Measurements from ENCODE around the gene KIAA0930.

The KIAA0930 gene

GRCh38 chr22:45217806-45218205 lies 22.9 kb downstream of the KIAA0930 start:
- Histone ChIP-seq H3K4me1 (ENCODE audit: control insufficient read depth in 5 of 5, insufficient read depth in 5 of 5, low read length in 5 of 5) (peaks cover 0 to 35% (median 21%) of the 10 kb centered on the region in 5 donors), H3K36me3 (ENCODE audit: control insufficient read depth in 5 of 5, insufficient read depth in 5 of 5, low read length in 5 of 5) (no peaks in the 10 kb centered on the region), H3K9me3 (ENCODE audit: control insufficient read depth in 5 of 5, low read length in 5 of 5) (no peaks in the 10 kb centered on the region), H3K9ac (ENCODE audit: low read length in 5 of 5) (no peak overlapping the region), H3K4me3 (ENCODE audit: low read depth in 1 of 5, low read length in 5 of 5) (no peak overlapping the region), H3K27me3 (ENCODE audit: control insufficient read depth in 5 of 5, insufficient read depth in 4 of 5, low read length in 5 of 5) (peaks cover 0 to 8% (median 0%) of the 10 kb centered on the region in 5 donors), H3K27ac (ENCODE audit: low read depth, low read length) (no peak overlapping the region)

GRCh38 chr22:45217345-45217744 lies 23.3 kb downstream of the KIAA0930 start:
- H3K4me3 ChIP-seq (ENCODE audit: low read depth in 1 of 5, low read length in 5 of 5) = no peak overlapping the region
- H3K27ac ChIP-seq (ENCODE audit: low read depth, low read length) = no peak overlapping the region
- H3K9me3 ChIP-seq (ENCODE audit: control insufficient read depth in 5 of 5, low read length in 5 of 5) = no peaks in the 10 kb centered on the region
- no peak overlapping the region for H3K9ac ChIP-seq (ENCODE audit: low read length in 5 of 5)
- H3K36me3 ChIP-seq (ENCODE audit: control insufficient read depth in 5 of 5, insufficient read depth in 5 of 5, low read length in 5 of 5) = no peaks in the 10 kb centered on the region
- peaks cover 0 to 9% (median 0%) of the 10 kb centered on the region in 5 donors for H3K27me3 ChIP-seq (ENCODE audit: control insufficient read depth in 5 of 5, insufficient read depth in 4 of 5, low read length in 5 of 5)
- H3K4me1 ChIP-seq (ENCODE audit: control insufficient read depth in 5 of 5, insufficient read depth in 5 of 5, low read length in 5 of 5) = peaks cover 0 to 36% (median 26%) of the 10 kb centered on the region in 5 donors

DNA sequence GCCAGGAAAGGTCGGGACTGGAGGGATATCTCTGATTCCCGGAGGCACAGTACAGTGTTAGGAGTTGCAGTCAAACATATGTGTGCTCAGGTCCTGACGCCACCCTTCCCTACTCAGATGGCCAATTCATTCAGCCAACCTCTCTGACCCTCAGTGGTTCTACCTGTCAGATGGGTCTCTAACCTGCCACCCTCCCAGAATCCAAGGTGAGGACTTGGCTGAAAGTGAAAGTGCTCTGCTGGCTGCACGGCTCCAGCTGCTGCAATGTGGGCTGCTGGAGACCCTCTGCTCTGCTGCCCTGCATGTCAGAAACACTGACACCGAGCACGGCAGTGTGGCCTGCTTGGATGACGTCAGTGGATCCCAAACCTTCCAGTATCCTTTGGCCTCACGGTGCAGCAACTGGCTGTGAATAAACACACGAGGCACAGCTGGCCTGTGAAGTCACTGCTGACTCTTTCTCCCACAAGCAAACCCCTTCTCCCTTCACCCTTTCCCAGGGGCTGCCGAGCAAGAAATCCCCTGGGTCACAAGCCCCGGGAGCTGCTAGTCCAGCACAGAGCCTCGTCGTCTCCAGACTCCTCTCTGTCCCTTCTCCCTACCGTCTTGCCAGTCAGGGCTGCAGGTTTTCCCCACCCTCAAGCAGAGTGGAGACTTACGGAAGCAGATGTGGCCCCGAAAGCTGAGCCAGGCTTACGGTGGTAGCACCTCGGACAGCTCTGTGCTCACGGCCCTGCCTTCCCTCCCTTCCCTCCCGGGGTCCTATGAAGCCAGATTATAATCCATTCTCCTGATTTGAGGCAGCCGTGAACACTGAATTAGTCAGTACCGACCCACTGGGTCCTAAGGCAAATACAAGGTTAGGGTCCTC lies 24.3 kb downstream of the KIAA0930 start:
- no peak overlapping the region for H3K27ac ChIP-seq (ENCODE audit: low read depth, low read length)
- H3K4me3 ChIP-seq (ENCODE audit: low read depth in 1 of 5, low read length in 5 of 5) = no peak overlapping the region
- no peaks in the 10 kb centered on the region for H3K9me3 ChIP-seq (ENCODE audit: control insufficient read depth in 5 of 5, low read length in 5 of 5)
- peaks cover 0 to 41% (median 36%) of the 10 kb centered on the region in 5 donors for H3K4me1 ChIP-seq (ENCODE audit: control insufficient read depth in 5 of 5, insufficient read depth in 5 of 5, low read length in 5 of 5)
- H3K27me3 ChIP-seq (ENCODE audit: control insufficient read depth in 5 of 5, insufficient read depth in 4 of 5, low read length in 5 of 5) = peaks cover 0 to 18% (median 0%) of the 10 kb centered on the region in 5 donors
- H3K36me3 ChIP-seq (ENCODE audit: control insufficient read depth in 5 of 5, insufficient read depth in 5 of 5, low read length in 5 of 5) = no peaks in the 10 kb centered on the region
- no peak overlapping the region for H3K9ac ChIP-seq (ENCODE audit: low read length in 5 of 5)

DNA sequence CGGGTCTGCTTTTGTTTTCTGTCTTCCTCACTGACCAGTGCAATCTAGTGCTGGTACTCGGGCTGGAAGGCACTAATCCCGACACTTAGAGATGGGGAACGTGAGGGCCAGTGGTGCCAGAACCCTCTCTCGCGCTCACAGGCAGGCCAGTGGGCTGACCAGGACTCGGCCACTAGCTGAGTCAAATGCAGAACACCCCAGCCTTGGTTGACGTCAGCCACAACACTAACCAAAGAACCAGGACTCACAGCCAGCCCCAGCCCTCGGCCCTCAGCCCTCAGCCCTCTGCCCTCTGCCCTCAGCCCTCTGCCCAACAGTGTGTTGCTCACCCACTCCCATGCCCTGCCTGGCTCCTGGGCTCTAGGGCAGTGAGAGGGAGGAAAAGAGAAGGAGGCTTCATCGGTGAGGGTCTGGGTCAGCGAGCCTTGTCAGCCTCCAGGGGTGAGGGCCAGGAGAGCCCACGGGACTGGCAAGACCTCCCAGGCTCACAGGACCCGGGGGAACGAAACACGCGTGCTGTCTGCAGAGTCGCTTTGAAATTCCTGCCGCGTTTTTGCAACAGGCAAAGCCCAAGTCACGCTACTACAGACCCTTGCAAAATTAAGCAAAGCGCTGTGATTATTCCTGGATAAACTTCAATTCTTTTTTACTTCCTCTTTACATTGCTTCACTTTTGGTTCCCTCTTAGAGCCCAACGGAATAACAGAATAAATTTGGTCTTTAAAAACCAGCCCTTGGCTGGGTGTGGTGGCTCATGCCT lies 27.5 kb downstream of the KIAA0930 start:
- Histone ChIP-seq H3K9me3 (ENCODE audit: control insufficient read depth in 5 of 5, low read length in 5 of 5) (no peaks in the 10 kb centered on the region), H3K9ac (ENCODE audit: low read length in 5 of 5) (peak overlapping the region in 3 of 5 donors; percentile 24 to 64 (median 43)), H3K36me3 (ENCODE audit: control insufficient read depth in 5 of 5, insufficient read depth in 5 of 5, low read length in 5 of 5) (peaks cover 0 to 18% (median 5%) of the 10 kb centered on the region in 5 donors), H3K27me3 (ENCODE audit: control insufficient read depth in 5 of 5, insufficient read depth in 4 of 5, low read length in 5 of 5) (peaks cover 0 to 24% (median 0%) of the 10 kb centered on the region in 5 donors), H3K4me1 (ENCODE audit: control insufficient read depth in 5 of 5, insufficient read depth in 5 of 5, low read length in 5 of 5) (peaks cover 2 to 55% (median 46%) of the 10 kb centered on the region in 5 donors), H3K4me3 (ENCODE audit: low read depth in 1 of 5, low read length in 5 of 5) (peak overlapping the region; percentile 54 to 63 (median 57)), H3K27ac (ENCODE audit: low read depth, low read length) (peak overlapping the region; percentile 65)

GRCh38 chr22:45212306-45212709 lies 28.4 kb downstream of the KIAA0930 start:
- Histone ChIP-seq H3K36me3 (ENCODE audit: control insufficient read depth in 5 of 5, insufficient read depth in 5 of 5, low read length in 5 of 5) (peaks cover 0 to 21% (median 5%) of the 10 kb centered on the region in 5 donors), H3K4me1 (ENCODE audit: control insufficient read depth in 5 of 5, insufficient read depth in 5 of 5, low read length in 5 of 5) (peaks cover 3 to 55% (median 46%) of the 10 kb centered on the region in 5 donors), H3K4me3 (ENCODE audit: low read depth in 1 of 5, low read length in 5 of 5) (peak overlapping the region; percentile 54 to 63 (median 57)), H3K9ac (ENCODE audit: low read length in 5 of 5) (peak overlapping the region in 4 of 5 donors; percentile 13 to 64 (median 38)), H3K27me3 (ENCODE audit: control insufficient read depth in 5 of 5, insufficient read depth in 4 of 5, low read length in 5 of 5) (peaks cover 0 to 24% (median 0%) of the 10 kb centered on the region in 5 donors), H3K9me3 (ENCODE audit: control insufficient read depth in 5 of 5, low read length in 5 of 5) (no peaks in the 10 kb centered on the region), H3K27ac (ENCODE audit: low read depth, low read length) (peak overlapping the region; percentile 65)

DNA sequence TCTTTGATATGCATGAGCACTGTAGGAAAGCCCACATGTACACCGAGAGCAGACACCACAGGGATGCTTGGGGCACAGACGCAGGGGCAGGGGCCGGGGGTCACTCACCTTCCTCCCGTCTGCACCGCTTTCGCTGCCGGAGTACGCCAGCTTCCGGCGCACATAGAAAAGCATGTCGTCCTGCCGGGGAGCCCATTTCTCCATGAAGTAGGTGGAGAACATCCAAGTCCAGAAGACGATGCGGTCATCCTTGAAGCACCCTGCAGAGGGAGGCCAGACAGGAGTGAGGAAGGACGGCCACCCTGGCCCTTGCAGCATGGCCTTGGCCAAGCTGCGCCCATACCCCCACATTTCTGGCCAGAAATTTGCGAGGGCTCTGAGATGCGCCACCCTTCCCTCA lies 28.8 kb downstream of the KIAA0930 start:
- Histone ChIP-seq H3K27me3 (ENCODE audit: control insufficient read depth in 5 of 5, insufficient read depth in 4 of 5, low read length in 5 of 5) (peaks cover 0 to 24% (median 0%) of the 10 kb centered on the region in 5 donors), H3K9me3 (ENCODE audit: control insufficient read depth in 5 of 5, low read length in 5 of 5) (no peaks in the 10 kb centered on the region), H3K4me1 (ENCODE audit: control insufficient read depth in 5 of 5, insufficient read depth in 5 of 5, low read length in 5 of 5) (peaks cover 3 to 55% (median 46%) of the 10 kb centered on the region in 5 donors), H3K36me3 (ENCODE audit: control insufficient read depth in 5 of 5, insufficient read depth in 5 of 5, low read length in 5 of 5) (peaks cover 0 to 21% (median 5%) of the 10 kb centered on the region in 5 donors), H3K4me3 (ENCODE audit: low read depth in 1 of 5, low read length in 5 of 5) (peak overlapping the region; percentile 23 to 63 (median 57)), H3K27ac (ENCODE audit: low read depth, low read length) (peak overlapping the region; percentile 65), H3K9ac (ENCODE audit: low read length in 5 of 5) (peak overlapping the region in 4 of 5 donors; percentile 13 to 64 (median 40))

DNA sequence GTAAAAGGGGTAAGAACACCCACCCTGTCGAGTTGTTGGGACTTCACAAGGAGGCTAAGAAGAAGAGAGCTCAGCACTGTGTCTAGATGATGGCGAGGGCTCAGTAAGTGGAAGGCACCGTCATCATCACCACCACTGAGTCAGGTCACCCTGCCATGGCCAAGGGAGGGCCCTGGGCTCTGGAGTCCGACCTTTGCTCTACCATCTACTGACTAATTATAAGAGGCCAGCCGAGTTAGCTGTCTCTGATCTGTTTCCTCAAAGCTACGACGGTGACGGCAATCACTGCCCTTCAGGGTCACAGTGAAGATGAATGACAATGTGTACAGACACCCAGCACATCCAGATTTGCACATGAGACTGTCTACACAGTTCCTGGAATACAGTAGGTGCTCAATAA lies 29.3 kb downstream of the KIAA0930 start:
- Histone ChIP-seq H3K36me3 (ENCODE audit: control insufficient read depth in 5 of 5, insufficient read depth in 5 of 5, low read length in 5 of 5) (peaks cover 0 to 21% (median 5%) of the 10 kb centered on the region in 5 donors), H3K27ac (ENCODE audit: low read depth, low read length) (peak overlapping the region; percentile 65), H3K9ac (ENCODE audit: low read length in 5 of 5) (peak overlapping the region in 2 of 5 donors; percentile 26 to 64), H3K27me3 (ENCODE audit: control insufficient read depth in 5 of 5, insufficient read depth in 4 of 5, low read length in 5 of 5) (peaks cover 0 to 24% (median 0%) of the 10 kb centered on the region in 5 donors), H3K9me3 (ENCODE audit: control insufficient read depth in 5 of 5, low read length in 5 of 5) (no peaks in the 10 kb centered on the region), H3K4me1 (ENCODE audit: control insufficient read depth in 5 of 5, insufficient read depth in 5 of 5, low read length in 5 of 5) (peaks cover 3 to 53% (median 45%) of the 10 kb centered on the region in 5 donors), H3K4me3 (ENCODE audit: low read depth in 1 of 5, low read length in 5 of 5) (peak overlapping the region; percentile 23 to 63 (median 57))

DNA sequence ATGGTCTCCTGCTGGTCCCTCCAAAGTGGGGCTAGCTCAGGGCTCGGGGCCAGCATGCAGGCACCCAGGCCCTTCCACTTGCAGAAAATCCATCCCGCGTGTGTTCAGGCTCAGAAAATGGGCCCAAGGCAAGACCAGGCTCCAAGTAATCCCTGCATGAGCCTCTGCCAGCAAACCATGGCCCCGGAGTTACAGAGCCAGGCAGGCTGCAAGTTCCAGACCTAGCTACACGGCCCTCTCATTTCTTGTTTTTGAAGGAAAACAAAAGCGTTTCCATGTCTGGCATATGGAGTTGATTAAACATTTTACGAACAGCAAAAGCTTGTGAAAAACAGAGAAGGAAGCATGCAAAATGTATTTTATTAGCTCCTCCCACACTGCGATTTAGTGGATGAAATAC lies 29.7 kb downstream of the KIAA0930 start:
- Histone ChIP-seq H3K4me3 (ENCODE audit: low read depth in 1 of 5, low read length in 5 of 5) (peak overlapping the region; percentile 23 to 63 (median 57)), H3K9me3 (ENCODE audit: control insufficient read depth in 5 of 5, low read length in 5 of 5) (no peaks in the 10 kb centered on the region), H3K27ac (ENCODE audit: low read depth, low read length) (no peak overlapping the region), H3K27me3 (ENCODE audit: control insufficient read depth in 5 of 5, insufficient read depth in 4 of 5, low read length in 5 of 5) (peaks cover 0 to 24% (median 0%) of the 10 kb centered on the region in 5 donors), H3K9ac (ENCODE audit: low read length in 5 of 5) (no peak overlapping the region), H3K36me3 (ENCODE audit: control insufficient read depth in 5 of 5, insufficient read depth in 5 of 5, low read length in 5 of 5) (peaks cover 0 to 24% (median 5%) of the 10 kb centered on the region in 5 donors), H3K4me1 (ENCODE audit: control insufficient read depth in 5 of 5, insufficient read depth in 5 of 5, low read length in 5 of 5) (peaks cover 3 to 48% (median 43%) of the 10 kb centered on the region in 5 donors)

- peaks cover 3 to 47% (median 43%) of the 10 kb centered on the region in 5 donors for H3K4me1 ChIP-seq (ENCODE audit: control insufficient read depth in 5 of 5, insufficient read depth in 5 of 5, low read length in 5 of 5)
- H3K9ac ChIP-seq (ENCODE audit: low read length in 5 of 5) = no peak overlapping the region
- H3K36me3 ChIP-seq (ENCODE audit: control insufficient read depth in 5 of 5, insufficient read depth in 5 of 5, low read length in 5 of 5) = peaks cover 0 to 28% (median 5%) of the 10 kb centered on the region in 5 donors
- peak overlapping the region in 4 of 5 donors; percentile 27 to 63 (median 32) for H3K4me3 ChIP-seq (ENCODE audit: low read depth in 1 of 5, low read length in 5 of 5)
- no peaks in the 10 kb centered on the region for H3K9me3 ChIP-seq (ENCODE audit: control insufficient read depth in 5 of 5, low read length in 5 of 5)
- H3K27me3 ChIP-seq (ENCODE audit: control insufficient read depth in 5 of 5, insufficient read depth in 4 of 5, low read length in 5 of 5) = peaks cover 0 to 24% (median 0%) of the 10 kb centered on the region in 5 donors
- H3K27ac ChIP-seq (ENCODE audit: low read depth, low read length) = no peak overlapping the region
Observed at GRCh38 chr22:45210577-45210976, 30.1 kb downstream of the KIAA0930 start.
